HG03571 (cell line): ENCODE data around the gene SLC18A3.

ENCODE experiments used
- ATAC-seq: cut with Tn5 transposase; IDR thresholded peaks from one replicate; pipeline ENCODE4 v1.9.1; 2021; ENCODE audit not compliant: unreplicated experiment

Gene SLC18A3

GRCh38 chr10:49625411-49625810 lies 15.3 kb downstream of the SLC18A3 start:
- ATAC-seq = no peak

GRCh38 chr10:49627038-49627437 lies 16.9 kb downstream of the SLC18A3 start:
- no peak for ATAC-seq

GRCh38 chr10:49627644-49628247 lies 17.6 kb downstream of the SLC18A3 start:
- ATAC-seq = no peak

GRCh38 chr10:49628599-49628998 lies 18.5 kb downstream of the SLC18A3 start:
- no peak for ATAC-seq

GRCh38 chr10:49629431-49629881 lies 19.3 kb downstream of the SLC18A3 start:
- ATAC-seq = no peak

GRCh38 chr10:49631975-49632374 lies 21.9 kb downstream of the SLC18A3 start:
- no peak for ATAC-seq

DNA sequence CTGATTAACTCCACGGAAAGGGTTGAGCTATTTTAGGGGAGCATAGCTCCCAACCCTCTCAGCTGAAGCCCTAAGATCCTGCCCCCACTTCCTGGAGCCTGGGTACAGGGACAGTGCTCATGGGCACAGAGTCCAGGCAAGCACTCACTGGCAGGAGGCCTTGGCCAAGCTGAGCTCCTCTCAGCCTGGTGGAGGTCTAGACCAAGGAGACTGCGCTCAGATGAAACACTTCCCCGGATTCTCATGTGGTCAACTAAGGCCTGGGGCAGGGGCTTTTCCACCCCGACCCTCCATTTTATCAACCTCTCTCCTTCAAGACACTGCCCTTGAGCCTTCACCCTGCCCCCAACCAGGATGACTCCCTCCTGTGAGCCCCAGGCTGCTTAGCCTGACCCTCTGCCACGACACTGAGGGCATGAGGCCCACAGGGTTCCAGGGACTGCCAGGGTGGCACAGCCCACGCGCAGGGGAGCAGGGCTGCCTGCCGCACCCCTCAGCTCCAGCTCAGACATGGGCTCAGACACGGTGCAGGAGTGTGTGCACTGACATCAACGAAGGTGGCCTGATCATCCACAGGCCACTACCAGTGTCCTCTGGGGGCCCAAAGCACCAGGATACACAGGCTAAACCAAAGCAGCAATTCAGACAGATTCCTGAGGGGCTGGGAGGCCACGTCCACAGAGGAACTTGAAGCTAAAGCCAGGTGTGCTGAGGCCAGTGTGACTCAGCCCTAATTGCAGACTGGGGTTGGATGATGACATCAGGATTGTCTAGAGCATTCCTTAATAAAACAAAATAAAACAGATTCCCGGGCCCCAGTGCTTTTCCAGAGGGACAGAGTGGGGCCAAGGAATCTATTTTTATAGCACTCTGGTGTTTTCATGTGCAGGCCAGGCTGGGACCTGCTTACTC lies 22.6 kb downstream of the SLC18A3 start:
- no peak for ATAC-seq

GRCh38 chr10:49633327-49634068 lies 23.4 kb downstream of the SLC18A3 start:
- ATAC-seq = no peak

- no peak for ATAC-seq
Observed at GRCh38 chr10:49634069-49634660, 24.1 kb downstream of the SLC18A3 start.

- no peak for ATAC-seq
Observed at GRCh38 chr10:49642311-49642710, 32.2 kb downstream of the SLC18A3 start.

DNA sequence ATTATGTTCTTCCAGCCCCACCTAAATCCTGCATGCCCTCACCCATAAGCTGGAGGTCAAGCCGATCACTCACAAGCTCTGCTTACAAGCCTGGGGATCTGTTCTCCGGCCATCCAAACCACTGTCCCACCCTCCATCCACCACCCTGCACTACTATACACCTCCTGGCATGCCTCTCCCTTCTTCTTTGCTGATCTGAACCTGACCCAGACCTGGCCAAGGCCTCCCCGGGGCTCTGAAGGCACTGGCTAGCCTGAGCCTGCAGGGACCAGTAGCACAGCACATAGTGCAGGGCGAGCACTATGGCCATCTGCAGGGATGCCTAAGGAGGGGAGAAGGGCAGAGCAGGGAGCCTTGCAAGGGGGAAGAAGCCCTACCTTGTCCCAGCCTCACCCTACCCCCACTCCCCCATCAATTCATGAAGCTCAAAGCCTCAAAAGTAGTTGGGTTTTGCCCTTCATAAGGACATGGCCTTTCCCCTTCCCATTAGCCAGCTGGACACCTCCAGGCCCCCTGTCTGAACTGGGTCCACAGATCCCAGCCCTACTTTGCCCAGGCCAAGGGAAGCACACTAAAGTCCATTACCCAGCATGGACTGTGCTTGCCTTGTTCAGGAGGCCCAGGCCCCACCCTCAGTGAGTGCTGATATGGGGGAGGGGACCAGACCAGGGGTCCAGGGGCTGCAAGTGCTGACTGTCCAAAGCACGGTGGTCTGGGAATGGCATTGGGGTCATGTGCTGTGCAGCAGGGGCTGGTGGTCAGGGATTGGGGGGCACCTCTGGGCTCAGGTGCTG lies 33.3 kb downstream of the SLC18A3 start:
- no peak for ATAC-seq

DNA sequence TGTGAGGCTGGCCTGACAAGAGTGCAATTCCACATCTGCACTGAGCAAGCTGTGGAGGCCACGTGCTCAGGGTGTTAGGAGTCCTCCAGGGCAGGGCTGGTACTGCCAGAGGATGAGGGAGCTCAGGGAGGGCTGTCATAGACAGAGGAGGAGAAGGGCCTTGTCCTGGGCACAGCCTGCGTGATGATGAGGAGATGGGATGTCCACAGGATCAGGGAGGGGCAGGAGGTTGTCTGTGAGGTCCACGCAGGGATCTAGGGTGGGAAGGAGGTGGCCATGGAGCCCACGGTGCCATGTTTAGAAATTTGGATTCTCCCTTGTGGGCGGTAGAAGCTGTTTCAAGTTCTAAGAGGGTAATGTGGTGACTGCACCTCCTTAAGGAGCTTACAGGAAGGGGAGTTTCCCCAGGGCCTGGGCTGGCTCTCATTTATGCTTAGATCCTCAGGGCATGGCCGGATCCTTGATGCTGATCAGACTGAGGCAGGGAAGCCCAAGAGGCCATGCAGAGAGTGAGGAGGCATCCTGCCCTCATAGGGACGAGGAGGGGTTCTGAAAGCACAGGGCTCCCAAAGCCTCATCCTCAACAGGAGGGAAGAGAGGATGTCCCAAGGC lies 34.0 kb downstream of the SLC18A3 start:
- ATAC-seq = no peak

- no peak for ATAC-seq
Observed at GRCh38 chr10:49645417-49645816, 35.3 kb downstream of the SLC18A3 start.

GRCh38 chr10:49645871-49646870 lies 36.1 kb downstream of the SLC18A3 start:
- ATAC-seq = no peak

- ATAC-seq = no peak
Observed at GRCh38 chr10:49647554-49647953, 37.4 kb downstream of the SLC18A3 start.

- ATAC-seq = no peak
Observed at GRCh38 chr10:49647985-49648795, 38.1 kb downstream of the SLC18A3 start.

- no peak for ATAC-seq
Observed at GRCh38 chr10:49649294-49649693, 39.2 kb downstream of the SLC18A3 start.
